ENCODE measurements around the gene ICA1L.

DNA sequence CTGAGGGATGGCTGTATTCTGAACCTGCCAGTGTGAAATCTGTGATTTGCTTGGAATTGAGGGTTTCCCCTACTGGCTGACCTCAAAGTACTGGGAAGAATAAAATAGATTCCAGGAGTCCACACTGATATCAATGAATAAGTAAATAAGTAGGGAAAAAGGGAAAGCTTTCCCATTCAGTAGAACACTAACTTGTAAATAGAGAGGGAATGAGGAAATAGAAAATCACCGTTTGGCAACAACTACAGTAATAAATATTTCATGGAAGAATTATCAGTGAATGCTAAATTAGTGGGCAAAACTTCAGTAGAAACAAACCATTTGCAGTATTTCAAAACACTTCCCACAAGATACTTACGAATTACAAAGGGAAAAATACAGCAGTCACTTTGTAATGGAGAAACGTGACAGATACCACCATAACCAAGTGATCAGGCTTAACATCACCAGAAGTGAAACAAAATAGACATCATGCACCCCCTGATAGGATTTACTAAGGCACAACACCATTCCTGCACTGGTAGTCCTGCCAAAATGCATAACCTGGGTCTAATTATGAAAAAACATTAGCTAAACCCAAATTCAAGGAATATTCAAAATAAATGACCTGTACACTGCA lies 88.5 kb downstream of the ICA1L start:
- TF ChIP-seq CTCF (IDR thresholded peaks at IDR 0.05) (no peak), POLR2A (IDR thresholded peaks at IDR 0.05) (no peak), POLR2AphosphoS5 (IDR thresholded peaks at IDR 0.05) (no peak)

Measured in prostate gland (tissue), 2 donors.